ENCODE data around the gene TMCO1. TPM values are rescaled to one million over a fixed set of nuclear protein-coding genes. Genes with fewer than 3 reads are reported as not detected.

TMCO1 gene
- total and polyA plus RNA-seq, 2 of the 13 experiments (the other 11 are each of a cell fraction or from before 2014, with no cell fraction given), result 106 to 119 TPM

DNA sequence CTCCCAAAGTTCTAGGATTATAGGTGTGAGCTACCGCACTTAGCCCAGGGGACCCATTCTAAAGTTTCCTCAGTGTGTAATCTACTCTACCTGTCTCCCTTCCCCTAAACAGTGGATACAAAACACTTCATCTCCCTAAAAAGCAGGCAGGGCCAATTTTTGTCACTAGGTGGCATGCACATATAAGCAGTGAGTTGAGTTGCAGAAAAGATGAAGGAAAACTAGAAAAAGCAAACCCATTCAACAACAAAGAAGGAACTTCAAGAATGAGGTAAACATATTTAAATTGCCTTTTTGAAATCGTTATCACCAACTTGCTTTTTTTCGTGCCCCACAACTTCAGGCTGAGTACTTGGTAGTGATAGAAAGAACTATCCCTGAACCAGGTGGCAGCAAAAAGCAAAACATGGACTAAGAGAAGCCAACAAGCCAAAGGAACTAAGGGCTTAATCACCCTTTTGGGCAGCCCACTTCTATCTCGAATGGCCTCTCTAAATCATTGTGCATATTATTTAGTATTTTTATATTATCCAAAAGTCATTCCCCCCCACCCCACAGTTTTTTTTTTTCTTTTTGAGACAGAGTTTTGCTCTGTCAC, 50.7 kb downstream of the TMCO1 start (continued):
- TF ChIP-seq ZNF329 (CRISPR knock-in tag; IDR thresholded peaks at IDR 0.05; ENCODE audit: low read depth) (no peak), STAG1 (CRISPR knock-in tag; IDR thresholded peaks at IDR 0.05) (peak; percentile 93), DNMT3B (CRISPR knock-in tag; conservative IDR thresholded peaks at IDR 0.05) (no peak), MED1 (CRISPR knock-in tag; IDR thresholded peaks at IDR 0.05) (no peak), ZHX2 (IDR thresholded peaks at IDR 0.05; ENCODE audit: low read depth) (no peak), ZHX2 (CRISPR knock-in tag; IDR thresholded peaks at IDR 0.05; ENCODE audit: borderline replicate concordance) (no peak), ZNF432 (CRISPR knock-in tag; IDR thresholded peaks at IDR 0.05; ENCODE audit: borderline replicate concordance) (no peak), ATF7-NPFF (CRISPR knock-in tag; IDR thresholded peaks at IDR 0.05; ENCODE audit: low read depth) (no peak), RAD21 (CRISPR knock-in tag; IDR thresholded peaks at IDR 0.05) (peak; percentile 75), ZBTB39 (CRISPR knock-in tag; IDR thresholded peaks at IDR 0.05) (no peak), HMG20B (CRISPR knock-in tag; conservative IDR thresholded peaks at IDR 0.05) (no peak), KDM6A (CRISPR knock-in tag; IDR thresholded peaks at IDR 0.05; ENCODE audit: low read depth) (no peak), CREM (IDR thresholded peaks at IDR 0.05) (no peak), CREM (CRISPR knock-in tag; IDR thresholded peaks at IDR 0.05) (no peak)
- TF ChIP-seq, protein P1, sequence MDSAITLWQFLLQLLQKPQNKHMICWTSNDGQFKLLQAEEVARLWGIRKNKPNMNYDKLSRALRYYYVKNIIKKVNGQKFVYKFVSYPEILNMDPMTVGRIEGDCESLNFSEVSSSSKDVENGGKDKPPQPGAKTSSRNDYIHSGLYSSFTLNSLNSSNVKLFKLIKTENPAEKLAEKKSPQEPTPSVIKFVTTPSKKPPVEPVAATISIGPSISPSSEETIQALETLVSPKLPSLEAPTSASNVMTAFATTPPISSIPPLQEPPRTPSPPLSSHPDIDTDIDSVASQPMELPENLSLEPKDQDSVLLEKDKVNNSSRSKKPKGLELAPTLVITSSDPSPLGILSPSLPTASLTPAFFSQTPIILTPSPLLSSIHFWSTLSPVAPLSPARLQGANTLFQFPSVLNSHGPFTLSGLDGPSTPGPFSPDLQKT (CRISPR knock-in tag; IDR thresholded peaks at IDR 0.05; ENCODE audit: borderline replicate concordance), result no peak
- TF ChIP-seq, protein P2, sequence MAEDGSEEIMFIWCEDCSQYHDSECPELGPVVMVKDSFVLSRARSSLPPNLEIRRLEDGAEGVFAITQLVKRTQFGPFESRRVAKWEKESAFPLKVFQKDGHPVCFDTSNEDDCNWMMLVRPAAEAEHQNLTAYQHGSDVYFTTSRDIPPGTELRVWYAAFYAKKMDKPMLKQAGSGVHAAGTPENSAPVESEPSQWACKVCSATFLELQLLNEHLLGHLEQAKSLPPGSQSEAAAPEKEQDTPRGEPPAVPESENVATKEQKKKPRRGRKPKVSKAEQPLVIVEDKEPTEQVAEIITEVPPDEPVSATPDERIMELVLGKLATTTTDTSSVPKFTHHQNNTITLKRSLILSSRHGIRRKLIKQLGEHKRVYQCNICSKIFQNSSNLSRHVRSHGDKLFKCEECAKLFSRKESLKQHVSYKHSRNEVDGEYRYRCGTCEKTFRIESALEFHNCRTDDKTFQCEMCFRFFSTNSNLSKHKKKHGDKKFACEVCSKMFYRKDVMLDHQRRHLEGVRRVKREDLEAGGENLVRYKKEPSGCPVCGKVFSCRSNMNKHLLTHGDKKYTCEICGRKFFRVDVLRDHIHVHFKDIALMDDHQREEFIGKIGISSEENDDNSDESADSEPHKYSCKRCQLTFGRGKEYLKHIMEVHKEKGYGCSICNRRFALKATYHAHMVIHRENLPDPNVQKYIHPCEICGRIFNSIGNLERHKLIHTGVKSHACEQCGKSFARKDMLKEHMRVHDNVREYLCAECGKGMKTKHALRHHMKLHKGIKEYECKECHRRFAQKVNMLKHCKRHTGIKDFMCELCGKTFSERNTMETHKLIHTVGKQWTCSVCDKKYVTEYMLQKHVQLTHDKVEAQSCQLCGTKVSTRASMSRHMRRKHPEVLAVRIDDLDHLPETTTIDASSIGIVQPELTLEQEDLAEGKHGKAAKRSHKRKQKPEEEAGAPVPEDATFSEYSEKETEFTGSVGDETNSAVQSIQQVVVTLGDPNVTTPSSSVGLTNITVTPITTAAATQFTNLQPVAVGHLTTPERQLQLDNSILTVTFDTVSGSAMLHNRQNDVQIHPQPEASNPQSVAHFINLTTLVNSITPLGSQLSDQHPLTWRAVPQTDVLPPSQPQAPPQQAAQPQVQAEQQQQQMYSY (CRISPR knock-in tag; IDR thresholded peaks at IDR 0.05), result peak; percentile 70; the same call in 1 of the 2 replicates

All from HepG2 (cell line).